NAMALWA (cell line): ENCODE measurements around the gene PTPRE.

Experiments
- DNase-seq: peaks from one replicate; pipeline ENCODE4 v3.0.0-alpha.2; 2015; ENCODE audit warnings: low spot score

PTPRE gene

GRCh38 chr10:127906548-127907377 lies at the start of gene PTPRE:
Gene PTPRE, plus strand, starts transcription at chr10:127907103. Its CDS starts 133,779 bp downstream, at chr10:128040882.
- DNase-seq = no peak

GRCh38 chr10:127860592-127860991 lies 46.3 kb upstream of the PTPRE start:
- no peak for DNase-seq

- DNase-seq = no peak
Measured at GRCh38 chr10:127863231-127863825, 43.6 kb upstream of the PTPRE start.

- DNase-seq = no peak
Measured at GRCh38 chr10:127866276-127867013, 40.5 kb upstream of the PTPRE start.

GRCh38 chr10:127867805-127868204 lies 39.1 kb upstream of the PTPRE start:
- no peak for DNase-seq

GRCh38 chr10:127869329-127869728 lies 37.6 kb upstream of the PTPRE start:
- DNase-seq = no peak

- DNase-seq = no peak
Measured at GRCh38 chr10:127871631-127872010, 35.3 kb upstream of the PTPRE start.

GRCh38 chr10:127872011-127872761 lies 34.7 kb upstream of the PTPRE start:
- DNase-seq = no peak

GRCh38 chr10:127872871-127873600 lies 33.9 kb upstream of the PTPRE start:
- DNase-seq = no peak

- no peak for DNase-seq
Measured at GRCh38 chr10:127873901-127874470, 32.9 kb upstream of the PTPRE start.

- no peak for DNase-seq
Measured at GRCh38 chr10:127874671-127875448, 32.0 kb upstream of the PTPRE start.

- DNase-seq = no peak
Measured at GRCh38 chr10:127875449-127875765, 31.5 kb upstream of the PTPRE start.

GRCh38 chr10:127875916-127876315 lies 31.0 kb upstream of the PTPRE start:
- no peak for DNase-seq

GRCh38 chr10:127877116-127877515 lies 29.8 kb upstream of the PTPRE start:
- no peak for DNase-seq

- DNase-seq = no peak
Measured at GRCh38 chr10:127877699-127878098, 29.2 kb upstream of the PTPRE start.

GRCh38 chr10:127878475-127879055 lies 28.3 kb upstream of the PTPRE start:
- no peak for DNase-seq

- DNase-seq = no peak
Measured at GRCh38 chr10:127880557-127880956, 26.3 kb upstream of the PTPRE start.

- no peak for DNase-seq
Measured at GRCh38 chr10:127881262-127881661, 25.6 kb upstream of the PTPRE start.

- DNase-seq = no peak
Measured at GRCh38 chr10:127882391-127882790, 24.5 kb upstream of the PTPRE start.

- DNase-seq = no peak
Measured at GRCh38 chr10:127882801-127883459, 24.0 kb upstream of the PTPRE start.
